ENCODE results near the gene NHERF2.

Gene NHERF2

DNA sequence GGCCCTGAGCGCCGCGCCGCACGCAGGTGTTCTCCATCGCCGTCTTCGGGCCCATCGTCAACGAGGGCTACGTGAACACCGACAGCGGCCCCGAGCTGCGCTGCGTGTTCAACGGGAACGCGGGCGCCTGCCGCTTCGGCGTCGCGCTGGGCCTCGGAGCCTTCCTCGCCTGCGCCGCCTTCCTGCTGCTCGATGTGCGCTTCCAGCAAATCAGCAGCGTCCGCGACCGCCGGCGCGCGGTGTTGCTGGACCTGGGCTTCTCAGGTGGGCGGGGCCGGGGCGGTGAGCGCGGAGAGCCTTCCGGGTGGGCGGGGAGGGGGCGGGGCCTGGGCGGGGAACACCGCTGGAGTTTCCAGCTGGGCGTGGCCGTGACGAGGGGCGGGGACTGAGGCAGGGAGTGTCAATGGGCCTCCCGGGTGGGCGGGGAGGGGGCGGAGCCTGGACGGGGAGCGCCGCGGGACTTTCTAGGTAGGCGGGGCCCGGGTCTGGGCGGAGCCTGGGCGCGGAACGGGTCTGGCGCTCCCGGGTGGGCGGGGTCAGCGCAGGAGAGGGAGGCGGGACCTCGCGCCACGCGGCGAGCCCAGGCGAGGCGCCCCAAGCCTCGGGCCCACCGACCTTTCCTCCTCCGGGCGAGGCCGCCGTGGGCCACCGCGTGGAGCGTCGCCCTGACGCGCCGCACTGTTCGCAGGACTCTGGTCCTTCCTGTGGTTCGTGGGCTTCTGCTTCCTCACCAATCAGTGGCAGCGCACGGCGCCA lies 34.6 kb upstream of the NHERF2 start:
- Histone ChIP-seq H3K9me2 (replicated peaks; ENCODE audit: insufficient read depth, low read length) (no peaks in the 10 kb centered on the region), H2AFZ (ENCODE audit: low read depth, low read length, severe bottlenecking) (no peak overlapping the region), H3K27me3 (ENCODE audit: low read length) (no peaks in the 10 kb centered on the region), H3K4me3 (ENCODE audit: insufficient read depth, low read length, poor library complexity, severe bottlenecking) (no peak overlapping the region), H3K9me3 (ENCODE audit: insufficient read depth, low read length) (no peaks in the 10 kb centered on the region), H4K20me1 (ENCODE audit: low read depth, low read length) (no peaks in the 10 kb centered on the region), H3F3A (ENCODE audit: insufficient read depth) (peaks cover 13% of the 10 kb centered on the region), H3K79me2 (ENCODE audit: insufficient read depth, low read length) (no peaks in the 10 kb centered on the region), H3K4me2 (ENCODE audit: low read depth, low read length, poor library complexity, severe bottlenecking) (no peak overlapping the region), H3K36me3 (ENCODE audit: low read length) (no peaks in the 10 kb centered on the region), H3K27ac (ENCODE audit: low read depth, low read length) (no peak overlapping the region), H3K9ac (ENCODE audit: low read length) (no peak overlapping the region)
- no peak for TF ChIP-seq EZH2phosphoT487 (conservative IDR thresholded peaks at IDR 0.05; ENCODE audit: low read length)
- TF ChIP-seq, protein P1, sequence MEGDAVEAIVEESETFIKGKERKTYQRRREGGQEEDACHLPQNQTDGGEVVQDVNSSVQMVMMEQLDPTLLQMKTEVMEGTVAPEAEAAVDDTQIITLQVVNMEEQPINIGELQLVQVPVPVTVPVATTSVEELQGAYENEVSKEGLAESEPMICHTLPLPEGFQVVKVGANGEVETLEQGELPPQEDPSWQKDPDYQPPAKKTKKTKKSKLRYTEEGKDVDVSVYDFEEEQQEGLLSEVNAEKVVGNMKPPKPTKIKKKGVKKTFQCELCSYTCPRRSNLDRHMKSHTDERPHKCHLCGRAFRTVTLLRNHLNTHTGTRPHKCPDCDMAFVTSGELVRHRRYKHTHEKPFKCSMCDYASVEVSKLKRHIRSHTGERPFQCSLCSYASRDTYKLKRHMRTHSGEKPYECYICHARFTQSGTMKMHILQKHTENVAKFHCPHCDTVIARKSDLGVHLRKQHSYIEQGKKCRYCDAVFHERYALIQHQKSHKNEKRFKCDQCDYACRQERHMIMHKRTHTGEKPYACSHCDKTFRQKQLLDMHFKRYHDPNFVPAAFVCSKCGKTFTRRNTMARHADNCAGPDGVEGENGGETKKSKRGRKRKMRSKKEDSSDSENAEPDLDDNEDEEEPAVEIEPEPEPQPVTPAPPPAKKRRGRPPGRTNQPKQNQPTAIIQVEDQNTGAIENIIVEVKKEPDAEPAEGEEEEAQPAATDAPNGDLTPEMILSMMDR (IDR thresholded peaks at IDR 0.05; ENCODE audit: insufficient read depth, low read length, poor library complexity, severe bottlenecking): no peak

DNA sequence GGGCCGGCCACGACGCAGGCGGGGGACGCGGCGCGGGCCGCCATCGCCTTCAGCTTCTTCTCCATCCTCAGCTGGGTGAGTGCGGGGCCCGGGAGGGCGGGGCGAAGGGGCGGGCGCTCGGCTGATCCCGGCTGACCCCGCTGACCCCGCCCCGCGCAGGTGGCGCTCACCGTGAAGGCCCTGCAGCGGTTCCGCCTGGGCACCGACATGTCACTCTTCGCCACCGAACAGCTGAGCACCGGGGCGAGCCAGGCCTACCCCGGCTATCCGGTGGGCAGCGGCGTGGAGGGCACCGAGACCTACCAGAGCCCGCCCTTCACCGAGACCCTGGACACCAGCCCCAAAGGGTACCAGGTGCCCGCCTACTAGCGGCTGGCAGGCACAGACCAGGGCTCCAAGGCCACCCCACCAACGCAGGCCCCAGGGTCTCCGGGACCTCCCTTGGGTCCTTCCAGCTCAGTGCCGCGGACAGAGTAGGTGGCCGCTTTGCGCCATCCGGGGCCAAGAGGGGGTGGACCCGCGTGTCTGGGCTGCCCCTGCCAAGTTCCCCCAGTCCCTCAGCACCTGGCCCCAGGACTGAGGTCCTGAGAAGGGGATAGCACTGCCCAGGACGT lies 33.9 kb upstream of the NHERF2 start:
- Histone ChIP-seq H3K36me3 (ENCODE audit: low read length) (no peaks in the 10 kb centered on the region), H3K9me2 (replicated peaks; ENCODE audit: insufficient read depth, low read length) (no peaks in the 10 kb centered on the region), H3K27ac (ENCODE audit: low read depth, low read length) (no peak overlapping the region), H3K27me3 (ENCODE audit: low read length) (no peaks in the 10 kb centered on the region), H4K20me1 (ENCODE audit: low read depth, low read length) (no peaks in the 10 kb centered on the region), H3K4me2 (ENCODE audit: low read depth, low read length, poor library complexity, severe bottlenecking) (no peak overlapping the region), H3K9me3 (ENCODE audit: insufficient read depth, low read length) (no peaks in the 10 kb centered on the region), H3K79me2 (ENCODE audit: insufficient read depth, low read length) (no peaks in the 10 kb centered on the region), H3F3A (ENCODE audit: insufficient read depth) (peaks cover 13% of the 10 kb centered on the region), H2AFZ (ENCODE audit: low read depth, low read length, severe bottlenecking) (no peak overlapping the region), H3K4me3 (ENCODE audit: insufficient read depth, low read length, poor library complexity, severe bottlenecking) (no peak overlapping the region), H3K9ac (ENCODE audit: low read length) (no peak overlapping the region)
- TF ChIP-seq, protein P1 (IDR thresholded peaks at IDR 0.05; ENCODE audit: insufficient read depth, low read length, poor library complexity, severe bottlenecking): no peak
- TF ChIP-seq EZH2phosphoT487 (conservative IDR thresholded peaks at IDR 0.05; ENCODE audit: low read length): no peak

DNA sequence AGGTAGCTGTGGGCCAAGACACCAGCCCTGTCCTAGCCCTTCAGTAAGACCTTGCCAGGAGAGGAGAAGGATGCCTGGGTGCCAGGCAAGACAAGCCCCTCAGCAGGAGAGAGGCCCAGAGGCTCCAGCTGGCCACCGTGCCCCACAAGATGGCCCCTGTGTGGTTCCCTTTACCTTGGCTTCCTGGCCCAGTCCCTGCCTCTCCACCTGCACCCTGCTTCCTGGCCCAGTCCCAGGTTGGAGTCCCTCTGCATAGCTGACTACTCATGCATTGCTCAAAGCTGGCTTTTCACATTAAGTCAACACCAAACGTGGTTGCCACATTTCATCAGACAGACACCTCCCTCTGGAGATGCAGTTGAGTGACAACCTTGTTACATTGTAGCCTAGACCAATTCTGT lies 33.0 kb upstream of the NHERF2 start:
- no peaks in the 10 kb centered on the region for H3K36me3 ChIP-seq (ENCODE audit: low read length)
- no peak overlapping the region for H3K4me3 ChIP-seq (ENCODE audit: insufficient read depth, low read length, poor library complexity, severe bottlenecking)
- H2AFZ ChIP-seq (ENCODE audit: low read depth, low read length, severe bottlenecking): no peak overlapping the region
- H3K9me2 ChIP-seq (replicated peaks; ENCODE audit: insufficient read depth, low read length): no peaks in the 10 kb centered on the region
- 0 out of 2 replicates have a peak overlapping the region, but pooled peaks have one; percentile 8 for H3K27ac ChIP-seq (ENCODE audit: low read depth, low read length)
- H3K4me2 ChIP-seq (ENCODE audit: low read depth, low read length, poor library complexity, severe bottlenecking): no peak overlapping the region
- TF ChIP-seq, protein P1 (IDR thresholded peaks at IDR 0.05; ENCODE audit: insufficient read depth, low read length, poor library complexity, severe bottlenecking): no peak
- TF ChIP-seq EZH2phosphoT487 (conservative IDR thresholded peaks at IDR 0.05; ENCODE audit: low read length): no peak
- H4K20me1 ChIP-seq (ENCODE audit: low read depth, low read length): no peaks in the 10 kb centered on the region
- H3K79me2 ChIP-seq (ENCODE audit: insufficient read depth, low read length): no peaks in the 10 kb centered on the region
- no peaks in the 10 kb centered on the region for H3K27me3 ChIP-seq (ENCODE audit: low read length)
- H3K9me3 ChIP-seq (ENCODE audit: insufficient read depth, low read length): no peaks in the 10 kb centered on the region
- no peak overlapping the region for H3K9ac ChIP-seq (ENCODE audit: low read length)
- peaks cover 13% of the 10 kb centered on the region for H3F3A ChIP-seq (ENCODE audit: insufficient read depth)
